Ishikawa (cell line): ENCODE data around the gene PINK1.

Experiments used
- MAX ChIP-seq: IDR thresholded peaks from 2 replicates; pipeline ENCODE4 v1.6.1; 2012
- YY1 ChIP-seq: IDR thresholded peaks from 2 replicates; pipeline ENCODE4 v1.6.1; 2012; ENCODE audit warnings: low read depth

GRCh38 chr1:20589331-20590278, 43.7 kb upstream of the PINK1 start:
- TF ChIP-seq MAX (no peak), YY1 (no peak)
